GM12878 (cell line): Measurements from ENCODE around the gene RPS27L.

ENCODE experiments used
- BHLHE40 ChIP-seq, 2 experiments: fragments of 450-650 bp in 1 of 2; IDR thresholded peaks; 2 replicates each; pipeline ENCODE4 v1.6.1; 2011 to 2017; ENCODE audit warnings: low read depth in 2 of 2, borderline replicate concordance in 1 of 2, improper control_type of control experiment in 1 of 2, low read length in 1 of 2, mild to moderate bottlenecking in 1 of 2
- CREB1 ChIP-seq: IDR thresholded peaks from 2 replicates; pipeline ENCODE4 v1.6.1; 2012; ENCODE audit warnings: low read depth, mild to moderate bottlenecking, inconsistent platforms
- ESRRA ChIP-seq: IDR thresholded peaks from 2 replicates; pipeline ENCODE4 v1.6.1; 2012; ENCODE audit warnings: mild to moderate bottlenecking, low read length, improper control_type of control experiment
- IKZF2 ChIP-seq, 2 experiments: fragments of 450-650 bp; IDR thresholded peaks; 2 replicates each; pipeline ENCODE4 v1.6.1; 2017; ENCODE audit warnings: mild to moderate bottlenecking in 2 of 2, moderate library complexity in 2 of 2
- NFYB ChIP-seq: IDR thresholded peaks from 2 replicates; pipeline ENCODE4 v1.6.1; 2011; ENCODE audit warnings: low read depth, mild to moderate bottlenecking, low read length, improper control_type of control experiment, moderate library complexity; ENCODE audit not compliant: insufficient read depth
- POLR2AphosphoS5 ChIP-seq: IDR thresholded peaks from 2 replicates; pipeline ENCODE4 v1.6.1; 2011; ENCODE audit warnings: mild to moderate bottlenecking, low read length, inconsistent platforms
- RAD21 ChIP-seq: IDR thresholded peaks from 2 replicates; pipeline ENCODE4 v1.6.1; 2011; ENCODE audit warnings: mild to moderate bottlenecking, low read depth, low read length, moderate library complexity; ENCODE audit not compliant: insufficient read depth
- SMC3 ChIP-seq: IDR thresholded peaks from 2 replicates; pipeline ENCODE4 v1.6.1; 2011; ENCODE audit warnings: low read length, improper control_type of control experiment, borderline replicate concordance
- ZNF207 ChIP-seq: fragments of 450-650 bp; IDR thresholded peaks from 2 replicates; pipeline ENCODE4 v1.6.1; 2014; ENCODE audit warnings: antibody characterized with exemption, mild to moderate bottlenecking, borderline replicate concordance
- TF ChIP-seq, protein P1 (sequence below), 3 experiments: IDR thresholded peaks in 2 of 3; conservative IDR thresholded peaks in 1 of 3; 2 replicates each; pipeline ENCODE4 v1.5.1; 2011; ENCODE audit warnings: low read depth in 3 of 3, low read length in 3 of 3, mild to moderate bottlenecking in 3 of 3, control low read depth in 2 of 3, moderate library complexity in 2 of 3, inconsistent platforms in 1 of 3, mixed read lengths in 1 of 3; ENCODE audit not compliant: control insufficient read depth in 2 of 3, insufficient read depth in 1 of 3; ENCODE audit errors: extremely low read depth in 1 of 3
- TF ChIP-seq, protein P2 (sequence below): IDR thresholded peaks from 2 replicates; pipeline ENCODE4 v1.6.1; 2012; ENCODE audit warnings: improper control_type of control experiment, low read depth, low read length; ENCODE audit not compliant: insufficient replicate concordance
- TF ChIP-seq, protein P3 (sequence below): fragments of 450-650 bp; IDR thresholded peaks from 2 replicates; pipeline ENCODE4 v1.6.1; 2017; ENCODE audit warnings: mild to moderate bottlenecking, moderate library complexity
- TF ChIP-seq, protein P4 (sequence below): IDR thresholded peaks from 2 replicates; pipeline ENCODE4 v1.6.1; 2011; ENCODE audit warnings: low read depth, mild to moderate bottlenecking, low read length, moderate library complexity, borderline replicate concordance; ENCODE audit errors: extremely low read depth

DNA sequence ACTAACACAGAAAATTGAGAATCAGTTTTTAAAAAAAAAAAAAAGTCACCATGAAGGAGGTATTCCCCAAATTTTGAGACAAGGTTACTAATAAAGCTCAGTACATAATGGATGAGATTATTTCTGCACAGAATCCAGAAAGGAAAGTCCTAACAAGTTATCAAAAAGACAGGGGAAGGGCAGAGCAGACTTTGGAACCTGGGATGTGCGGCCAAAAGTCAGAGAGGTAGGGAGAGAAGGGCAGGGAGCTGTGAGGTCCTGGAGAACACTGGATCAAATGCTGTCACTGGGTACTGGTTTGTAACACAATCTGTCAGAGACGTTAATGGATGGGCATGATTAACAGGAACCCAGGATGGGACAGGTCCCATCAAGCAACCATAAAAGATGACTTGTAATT is 47.8 kb downstream of the RPS27L start:
- TF ChIP-seq, protein P1, sequence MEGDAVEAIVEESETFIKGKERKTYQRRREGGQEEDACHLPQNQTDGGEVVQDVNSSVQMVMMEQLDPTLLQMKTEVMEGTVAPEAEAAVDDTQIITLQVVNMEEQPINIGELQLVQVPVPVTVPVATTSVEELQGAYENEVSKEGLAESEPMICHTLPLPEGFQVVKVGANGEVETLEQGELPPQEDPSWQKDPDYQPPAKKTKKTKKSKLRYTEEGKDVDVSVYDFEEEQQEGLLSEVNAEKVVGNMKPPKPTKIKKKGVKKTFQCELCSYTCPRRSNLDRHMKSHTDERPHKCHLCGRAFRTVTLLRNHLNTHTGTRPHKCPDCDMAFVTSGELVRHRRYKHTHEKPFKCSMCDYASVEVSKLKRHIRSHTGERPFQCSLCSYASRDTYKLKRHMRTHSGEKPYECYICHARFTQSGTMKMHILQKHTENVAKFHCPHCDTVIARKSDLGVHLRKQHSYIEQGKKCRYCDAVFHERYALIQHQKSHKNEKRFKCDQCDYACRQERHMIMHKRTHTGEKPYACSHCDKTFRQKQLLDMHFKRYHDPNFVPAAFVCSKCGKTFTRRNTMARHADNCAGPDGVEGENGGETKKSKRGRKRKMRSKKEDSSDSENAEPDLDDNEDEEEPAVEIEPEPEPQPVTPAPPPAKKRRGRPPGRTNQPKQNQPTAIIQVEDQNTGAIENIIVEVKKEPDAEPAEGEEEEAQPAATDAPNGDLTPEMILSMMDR (IDR thresholded peaks at IDR 0.05 in 2 of 3, conservative IDR thresholded peaks at IDR 0.05 in 1 of 3; ENCODE audit: control insufficient read depth in 2 of 3, extremely low read depth in 1 of 3, insufficient read depth in 1 of 3, low read depth in 3 of 3, low read length in 3 of 3): no peak
- no peak for TF ChIP-seq SMC3
- no peak for TF ChIP-seq NFYB
- no peak for TF ChIP-seq BHLHE40 (IDR thresholded peaks at IDR 0.05; ENCODE audit: borderline replicate concordance in 1 of 2, low read depth in 2 of 2, low read length in 1 of 2)
- TF ChIP-seq, protein P2, sequence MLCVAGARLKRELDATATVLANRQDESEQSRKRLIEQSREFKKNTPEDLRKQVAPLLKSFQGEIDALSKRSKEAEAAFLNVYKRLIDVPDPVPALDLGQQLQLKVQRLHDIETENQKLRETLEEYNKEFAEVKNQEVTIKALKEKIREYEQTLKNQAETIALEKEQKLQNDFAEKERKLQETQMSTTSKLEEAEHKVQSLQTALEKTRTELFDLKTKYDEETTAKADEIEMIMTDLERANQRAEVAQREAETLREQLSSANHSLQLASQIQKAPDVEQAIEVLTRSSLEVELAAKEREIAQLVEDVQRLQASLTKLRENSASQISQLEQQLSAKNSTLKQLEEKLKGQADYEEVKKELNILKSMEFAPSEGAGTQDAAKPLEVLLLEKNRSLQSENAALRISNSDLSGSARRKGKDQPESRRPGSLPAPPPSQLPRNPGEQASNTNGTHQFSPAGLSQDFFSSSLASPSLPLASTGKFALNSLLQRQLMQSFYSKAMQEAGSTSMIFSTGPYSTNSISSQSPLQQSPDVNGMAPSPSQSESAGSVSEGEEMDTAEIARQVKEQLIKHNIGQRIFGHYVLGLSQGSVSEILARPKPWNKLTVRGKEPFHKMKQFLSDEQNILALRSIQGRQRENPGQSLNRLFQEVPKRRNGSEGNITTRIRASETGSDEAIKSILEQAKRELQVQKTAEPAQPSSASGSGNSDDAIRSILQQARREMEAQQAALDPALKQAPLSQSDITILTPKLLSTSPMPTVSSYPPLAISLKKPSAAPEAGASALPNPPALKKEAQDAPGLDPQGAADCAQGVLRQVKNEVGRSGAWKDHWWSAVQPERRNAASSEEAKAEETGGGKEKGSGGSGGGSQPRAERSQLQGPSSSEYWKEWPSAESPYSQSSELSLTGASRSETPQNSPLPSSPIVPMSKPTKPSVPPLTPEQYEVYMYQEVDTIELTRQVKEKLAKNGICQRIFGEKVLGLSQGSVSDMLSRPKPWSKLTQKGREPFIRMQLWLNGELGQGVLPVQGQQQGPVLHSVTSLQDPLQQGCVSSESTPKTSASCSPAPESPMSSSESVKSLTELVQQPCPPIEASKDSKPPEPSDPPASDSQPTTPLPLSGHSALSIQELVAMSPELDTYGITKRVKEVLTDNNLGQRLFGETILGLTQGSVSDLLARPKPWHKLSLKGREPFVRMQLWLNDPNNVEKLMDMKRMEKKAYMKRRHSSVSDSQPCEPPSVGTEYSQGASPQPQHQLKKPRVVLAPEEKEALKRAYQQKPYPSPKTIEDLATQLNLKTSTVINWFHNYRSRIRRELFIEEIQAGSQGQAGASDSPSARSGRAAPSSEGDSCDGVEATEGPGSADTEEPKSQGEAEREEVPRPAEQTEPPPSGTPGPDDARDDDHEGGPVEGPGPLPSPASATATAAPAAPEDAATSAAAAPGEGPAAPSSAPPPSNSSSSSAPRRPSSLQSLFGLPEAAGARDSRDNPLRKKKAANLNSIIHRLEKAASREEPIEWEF: no peak
- no peak for TF ChIP-seq IKZF2 (IDR thresholded peaks at IDR 0.05)
- TF ChIP-seq ZNF207: no peak
- no peak for TF ChIP-seq RAD21
- TF ChIP-seq, protein P3, sequence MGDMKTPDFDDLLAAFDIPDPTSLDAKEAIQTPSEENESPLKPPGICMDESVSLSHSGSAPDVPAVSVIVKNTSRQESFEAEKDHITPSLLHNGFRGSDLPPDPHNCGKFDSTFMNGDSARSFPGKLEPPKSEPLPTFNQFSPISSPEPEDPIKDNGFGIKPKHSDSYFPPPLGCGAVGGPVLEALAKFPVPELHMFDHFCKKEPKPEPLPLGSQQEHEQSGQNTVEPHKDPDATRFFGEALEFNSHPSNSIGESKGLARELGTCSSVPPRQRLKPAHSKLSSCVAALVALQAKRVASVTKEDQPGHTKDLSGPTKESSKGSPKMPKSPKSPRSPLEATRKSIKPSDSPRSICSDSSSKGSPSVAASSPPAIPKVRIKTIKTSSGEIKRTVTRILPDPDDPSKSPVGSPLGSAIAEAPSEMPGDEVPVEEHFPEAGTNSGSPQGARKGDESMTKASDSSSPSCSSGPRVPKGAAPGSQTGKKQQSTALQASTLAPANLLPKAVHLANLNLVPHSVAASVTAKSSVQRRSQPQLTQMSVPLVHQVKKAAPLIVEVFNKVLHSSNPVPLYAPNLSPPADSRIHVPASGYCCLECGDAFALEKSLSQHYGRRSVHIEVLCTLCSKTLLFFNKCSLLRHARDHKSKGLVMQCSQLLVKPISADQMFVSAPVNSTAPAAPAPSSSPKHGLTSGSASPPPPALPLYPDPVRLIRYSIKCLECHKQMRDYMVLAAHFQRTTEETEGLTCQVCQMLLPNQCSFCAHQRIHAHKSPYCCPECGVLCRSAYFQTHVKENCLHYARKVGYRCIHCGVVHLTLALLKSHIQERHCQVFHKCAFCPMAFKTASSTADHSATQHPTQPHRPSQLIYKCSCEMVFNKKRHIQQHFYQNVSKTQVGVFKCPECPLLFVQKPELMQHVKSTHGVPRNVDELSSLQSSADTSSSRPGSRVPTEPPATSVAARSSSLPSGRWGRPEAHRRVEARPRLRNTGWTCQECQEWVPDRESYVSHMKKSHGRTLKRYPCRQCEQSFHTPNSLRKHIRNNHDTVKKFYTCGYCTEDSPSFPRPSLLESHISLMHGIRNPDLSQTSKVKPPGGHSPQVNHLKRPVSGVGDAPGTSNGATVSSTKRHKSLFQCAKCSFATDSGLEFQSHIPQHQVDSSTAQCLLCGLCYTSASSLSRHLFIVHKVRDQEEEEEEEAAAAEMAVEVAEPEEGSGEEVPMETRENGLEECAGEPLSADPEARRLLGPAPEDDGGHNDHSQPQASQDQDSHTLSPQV: no peak
- TF ChIP-seq ESRRA: no peak
- TF ChIP-seq POLR2AphosphoS5: no peak
- no peak for TF ChIP-seq CREB1
- TF ChIP-seq, protein P4, sequence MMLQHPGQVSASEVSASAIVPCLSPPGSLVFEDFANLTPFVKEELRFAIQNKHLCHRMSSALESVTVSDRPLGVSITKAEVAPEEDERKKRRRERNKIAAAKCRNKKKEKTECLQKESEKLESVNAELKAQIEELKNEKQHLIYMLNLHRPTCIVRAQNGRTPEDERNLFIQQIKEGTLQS: no peak
